HEK293T (cell line): Measurements from ENCODE around the gene PTDSS2.

Experiments
- CTCF ChIA-PET: fragments of 350-600 bp; formaldehyde crosslinking; extraction: SDS; loops from one replicate; lab custom pipeline; 2021; ENCODE audit warnings: antibody characterized with exemption, inconsistent platforms; lab: Yijun Ruan, JAX
- POLR2A ChIA-PET: fragments of 350-600 bp; formaldehyde crosslinking; extraction: SDS; loops from one replicate; lab custom pipeline; 2020; ENCODE audit warnings: antibody characterized with exemption, inconsistent platforms; lab: Yijun Ruan, JAX
- DNase-seq: peaks from one replicate; pipeline ENCODE4 v3.0.0; 2012; ENCODE audit warnings: mixed read lengths; ENCODE audit errors: extremely low spot score
- ARNT ChIP-seq: fragments of 450-650 bp; IDR thresholded peaks from 2 replicates; pipeline ENCODE4 v1.6.1; 2017; ENCODE audit warnings: mild to moderate bottlenecking
- BHLHE40 ChIP-seq: fragments of 450-650 bp; IDR thresholded peaks from 2 replicates; pipeline ENCODE4 v1.6.1; 2016; ENCODE audit warnings: mild to moderate bottlenecking, moderate library complexity, borderline replicate concordance
- CTBP1 ChIP-seq: fragments of 450-650 bp; IDR thresholded peaks from 2 replicates; pipeline ENCODE4 v1.6.1; 2016; ENCODE audit warnings: borderline replicate concordance
- ELF4 ChIP-seq: fragments of 450-650 bp; IDR thresholded peaks from 2 replicates; pipeline ENCODE4 v1.6.1; 2017; ENCODE audit warnings: antibody characterized with exemption
- FOXA1 ChIP-seq: fragments of 450-650 bp; IDR thresholded peaks from 2 replicates; pipeline ENCODE4 v1.6.1; 2016; ENCODE audit warnings: mild to moderate bottlenecking
- FOXK2 ChIP-seq: fragments of 450-650 bp; IDR thresholded peaks from 2 replicates; pipeline ENCODE4 v1.6.1; 2016; ENCODE audit warnings: mild to moderate bottlenecking
- FOXM1 ChIP-seq: fragments of 450-650 bp; IDR thresholded peaks from 2 replicates; pipeline ENCODE4 v1.6.1; 2017; ENCODE audit warnings: mild to moderate bottlenecking, borderline replicate concordance
- HDGF ChIP-seq: fragments of 450-650 bp; IDR thresholded peaks from 2 replicates; pipeline ENCODE4 v1.6.1; 2017; ENCODE audit warnings: antibody characterized with exemption, borderline replicate concordance
- L3MBTL2 ChIP-seq: fragments of 450-650 bp; conservative IDR thresholded peaks from 2 replicates; pipeline ENCODE4 v1.6.1; 2016; ENCODE audit warnings: mild to moderate bottlenecking
- LEF1 ChIP-seq: fragments of 450-650 bp; IDR thresholded peaks from 2 replicates; pipeline ENCODE4 v1.6.1; 2017; ENCODE audit warnings: mild to moderate bottlenecking, borderline replicate concordance
- NFRKB ChIP-seq: fragments of 450-650 bp; IDR thresholded peaks from 2 replicates; pipeline ENCODE4 v1.6.1; 2016; ENCODE audit warnings: mild to moderate bottlenecking, moderate library complexity
- PKNOX1 ChIP-seq: fragments of 450-650 bp; IDR thresholded peaks from 2 replicates; pipeline ENCODE4 v1.6.1; 2016
- SP1 ChIP-seq: fragments of 450-650 bp; IDR thresholded peaks from 2 replicates; pipeline ENCODE4 v1.6.1; 2017
- SUZ12 ChIP-seq: fragments of 450-650 bp; IDR thresholded peaks from 2 replicates; pipeline ENCODE4 v1.6.1; 2016; ENCODE audit warnings: mild to moderate bottlenecking
- TARDBP ChIP-seq: fragments of 450-650 bp; IDR thresholded peaks from 2 replicates; pipeline ENCODE4 v1.6.1; 2016
- ZNF384 ChIP-seq: fragments of 450-650 bp; IDR thresholded peaks from 2 replicates; pipeline ENCODE4 v1.6.1; 2016

PTDSS2 gene

DNA sequence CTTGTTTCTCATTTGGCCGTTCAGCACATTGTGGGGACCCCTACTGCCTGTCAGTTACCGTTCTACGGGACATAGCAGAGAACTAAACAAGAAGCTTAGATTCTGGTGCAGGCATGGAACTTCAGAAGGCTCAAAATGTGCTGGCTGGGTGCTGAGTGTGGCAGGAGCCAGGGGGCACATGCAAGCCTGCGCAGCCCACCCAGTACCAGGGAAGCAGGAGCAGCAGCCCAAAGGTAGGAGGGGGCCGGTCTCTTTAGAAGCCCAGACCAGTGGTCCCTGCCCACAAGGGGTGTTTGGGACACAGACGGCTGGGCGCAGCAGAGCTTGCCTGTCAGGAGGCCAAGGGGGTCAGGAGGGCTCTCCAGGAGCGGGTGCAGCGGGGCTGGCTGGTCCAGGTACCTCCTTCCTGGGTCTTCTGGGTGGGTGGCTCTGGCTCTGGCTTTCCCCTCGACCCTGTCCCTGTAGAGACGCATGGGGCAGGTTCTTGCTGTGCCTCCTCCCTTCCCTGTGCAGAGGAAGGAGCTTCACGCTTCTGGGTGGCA lies 2.2 kb downstream of the PTDSS2 start:
- DNase-seq, result no peak
- POLR2A ChIA-PET, result no interaction called here
- CTCF ChIA-PET, result no interaction called here
- TF ChIP-seq ARNT, result no peak
- no peak for TF ChIP-seq PKNOX1
- TF ChIP-seq L3MBTL2, result no peak
- no peak for TF ChIP-seq ZNF384
- TF ChIP-seq FOXM1, result no peak

DNA sequence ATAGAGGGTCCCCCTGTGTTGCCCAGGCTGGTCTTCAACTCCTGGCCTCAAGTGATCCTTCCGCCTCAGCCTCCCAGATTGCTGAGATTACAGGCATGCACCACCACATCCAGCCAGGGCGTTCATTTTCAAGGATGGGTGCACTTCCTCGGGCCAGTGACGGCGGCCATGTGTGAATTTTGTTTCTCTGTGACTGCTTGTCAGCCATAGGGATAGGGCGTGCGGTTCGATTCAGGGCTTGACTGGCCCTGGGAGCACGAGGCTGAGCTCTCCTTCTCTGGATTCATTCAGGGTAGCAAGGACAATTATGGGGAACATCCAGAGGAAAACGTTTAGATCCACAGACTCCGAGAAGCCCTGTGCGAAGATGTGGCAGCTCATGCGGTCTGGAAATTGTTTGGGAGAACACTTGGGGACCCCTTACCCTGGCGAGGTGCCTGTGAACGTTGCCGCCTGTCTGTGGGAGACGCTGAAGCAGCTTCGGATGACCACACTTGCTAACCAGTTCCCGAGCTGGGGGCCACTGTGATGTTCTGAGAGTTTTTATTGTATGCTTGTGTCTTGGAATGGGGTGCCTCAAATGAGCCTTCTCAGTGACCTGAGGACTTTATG lies 2.9 kb downstream of the PTDSS2 start:
- no peak for TF ChIP-seq PKNOX1
- TF ChIP-seq NFRKB, result no peak
- TF ChIP-seq SUZ12, result no peak
- no peak for TF ChIP-seq SP1
- TF ChIP-seq L3MBTL2, result no peak
- no peak for TF ChIP-seq ARNT
- no peak for TF ChIP-seq FOXA1
- no peak for TF ChIP-seq FOXK2
- no peak for TF ChIP-seq FOXM1
- TF ChIP-seq HDGF, result no peak
- no peak for TF ChIP-seq LEF1
- TF ChIP-seq CTBP1, result no peak
- no peak for DNase-seq
- ChIA-PET POLR2A (no interaction called here), CTCF (no interaction called here)

DNA sequence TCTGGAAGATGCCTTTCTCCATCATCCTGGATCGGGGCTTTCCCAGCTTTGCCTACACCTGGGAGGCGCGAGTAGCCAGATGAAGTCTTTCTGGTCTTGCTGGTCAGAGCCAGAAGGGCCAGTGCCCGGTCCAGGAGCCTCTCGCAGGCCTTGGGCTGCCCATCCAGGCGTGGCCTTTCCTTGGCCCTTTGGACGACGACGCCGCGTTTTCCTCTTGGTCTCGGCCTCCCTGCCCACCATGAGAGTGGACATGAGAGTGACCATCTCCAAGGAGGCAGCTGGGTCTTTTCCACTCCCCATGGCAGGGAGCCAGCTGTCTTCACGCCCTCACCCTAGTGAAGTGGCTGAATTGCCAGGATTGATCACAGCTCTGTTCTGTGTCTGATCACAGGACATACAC lies 3.5 kb downstream of the PTDSS2 start:
- CTCF ChIA-PET, result no interaction called here
- POLR2A ChIA-PET, result no interaction called here
- DNase-seq, result no peak
- no peak for TF ChIP-seq FOXK2
- TF ChIP-seq FOXA1, result no peak
- no peak for TF ChIP-seq SP1
- no peak for TF ChIP-seq ZNF384
- no peak for TF ChIP-seq HDGF
- TF ChIP-seq FOXM1, result no peak
- TF ChIP-seq BHLHE40, result no peak
- no peak for TF ChIP-seq NFRKB
- no peak for TF ChIP-seq L3MBTL2
- no peak for TF ChIP-seq CTBP1
- no peak for TF ChIP-seq ELF4
- no peak for TF ChIP-seq TARDBP

GRCh38 chr11:454043-454442 lies 4.0 kb downstream of the PTDSS2 start:
- TF ChIP-seq HDGF (no peak), SP1 (no peak), NFRKB (no peak), PKNOX1 (no peak), FOXK2 (no peak), CTBP1 (no peak), FOXM1 (no peak)
- no peak for DNase-seq
- POLR2A ChIA-PET, result no interaction called here
- CTCF ChIA-PET, result no interaction called here

GRCh38 chr11:454801-455565 lies 4.9 kb downstream of the PTDSS2 start:
- TF ChIP-seq ELF4, result no peak
- no peak for TF ChIP-seq CTBP1
- TF ChIP-seq LEF1, result no peak
- no peak for TF ChIP-seq SP1
- TF ChIP-seq ZNF384, result no peak
- TF ChIP-seq NFRKB, result no peak
- no peak for TF ChIP-seq PKNOX1
- no peak for TF ChIP-seq SUZ12
- TF ChIP-seq ARNT, result no peak
- TF ChIP-seq L3MBTL2, result no peak
- TF ChIP-seq HDGF, result no peak
- no peak for TF ChIP-seq FOXK2
- TF ChIP-seq BHLHE40, result no peak
- no peak for TF ChIP-seq TARDBP
- TF ChIP-seq FOXA1, result no peak
- DNase-seq, result no peak
- ChIA-PET POLR2A (no interaction called here), CTCF (no interaction called here)
